OCI-LY7 (cell line): ENCODE data around the gene PLA2G10. TPM values are rescaled to one million over a fixed set of nuclear protein-coding genes. Genes with fewer than 3 reads are reported as not detected.
"Not testable (repeated sequence)": the region's sequence is repeated elsewhere in the genome, so short reads cannot be mapped to it uniquely, and the experiment has no call there.

Source experiments
- BruUV-seq: library from RNA; stranded (reverse); fragments of 400-500 nt; replicated peaks from 2 replicates; lab custom pipeline; 2021; lab: Mats Ljungman, UMichigan
- CTCF ChIA-PET: fragments of 300-600 bp; sonication (Branson Sonifier 250); formaldehyde crosslinking; loops from one replicate; lab custom pipeline; 2022; ENCODE audit warnings: antibody characterized with exemption; ENCODE audit not compliant: unreplicated experiment; lab: Charles Lee
- POLR2A ChIA-PET: fragments of 300-600 bp; sonication (Branson Sonifier 250); formaldehyde crosslinking; loops from one replicate; lab custom pipeline; 2022; ENCODE audit warnings: antibody characterized with exemption; lab: Charles Lee
- DNase-seq: peaks from one replicate; pipeline ENCODE4 v3.0.0-alpha.2; 2015; ENCODE audit warnings: low spot score
- H2AFZ ChIP-seq: fragments of 200-600 bp; sonication (generic), shearing (Covaris generic); 2 replicates; pipeline ENCODE4 v1.6.1; 2014; ENCODE audit warnings: mild to moderate bottlenecking, antibody characterized with exemption, low read length, moderate library complexity
- H3K27ac ChIP-seq: fragments of 200-600 bp; sonication (generic); 2 replicates; pipeline ENCODE4 v1.5.1; 2014; ENCODE audit warnings: mixed run types, low read depth, mild to moderate bottlenecking, moderate library complexity, low read length, inconsistent platforms; ENCODE audit not compliant: poor library complexity, severe bottlenecking
- H3K36me3 ChIP-seq: fragments of 200-600 bp; sonication (generic); 2 replicates; pipeline ENCODE4 v1.6.1; 2014; ENCODE audit warnings: mild to moderate bottlenecking, antibody characterized with exemption, low read length, moderate library complexity, mixed read lengths; ENCODE audit not compliant: insufficient read depth
- H3K4me1 ChIP-seq: fragments of 200-600 bp; sonication (generic); 2 replicates; pipeline ENCODE4 v1.5.1; 2014; ENCODE audit warnings: mild to moderate bottlenecking, low read length; ENCODE audit not compliant: insufficient read depth, poor library complexity, severe bottlenecking
- H3K4me2 ChIP-seq: fragments of 200-600 bp; sonication (generic); 2 replicates; pipeline ENCODE4 v1.6.1; 2014; ENCODE audit warnings: mild to moderate bottlenecking, low read length
- H3K4me3 ChIP-seq: fragments of 200-600 bp; sonication (generic); 2 replicates; pipeline ENCODE4 v1.5.1; 2014; ENCODE audit warnings: mild to moderate bottlenecking, low read depth, low read length; ENCODE audit not compliant: poor library complexity, severe bottlenecking
- H3K79me2 ChIP-seq: fragments of 200-600 bp; sonication (generic); 2 replicates; pipeline ENCODE4 v1.6.1; 2016; ENCODE audit warnings: low read depth, mild to moderate bottlenecking, low read length, moderate library complexity, mixed read lengths; ENCODE audit not compliant: insufficient read depth
- H3K9me2 ChIP-seq: fragments of 200-600 bp; sonication (generic); 2 replicates; pipeline ENCODE4 v1.6.1; 2016; ENCODE audit warnings: mild to moderate bottlenecking, low read length, mixed read lengths; ENCODE audit not compliant: insufficient read depth
- H3K9me3 ChIP-seq: fragments of 200-600 bp; sonication (generic); 2 replicates; pipeline ENCODE4 v1.6.1; 2014; ENCODE audit warnings: mild to moderate bottlenecking, mixed run types, low read length, mixed read lengths
- H4K20me1 ChIP-seq: fragments of 200-600 bp; sonication (generic); 2 replicates; pipeline ENCODE4 v1.6.1; 2014; ENCODE audit warnings: mild to moderate bottlenecking, antibody characterized with exemption, low read length, moderate library complexity, mixed read lengths; ENCODE audit not compliant: insufficient read depth
- CTCF ChIP-seq: fragments of 200-600 bp; sonication (generic); conservative IDR thresholded peaks from 2 replicates; pipeline ENCODE4 v1.5.1; 2014; ENCODE audit warnings: mild to moderate bottlenecking, antibody characterized with exemption, low read length, moderate library complexity, mixed read lengths
- EZH2phosphoT487 ChIP-seq: fragments of 200-600 bp; sonication (generic); IDR thresholded peaks from 2 replicates; pipeline ENCODE4 v1.6.1; 2018; ENCODE audit warnings: low read depth, borderline replicate concordance, mild to moderate bottlenecking, mixed run types, antibody characterized with exemption, low read length, moderate library complexity, mixed read lengths
- intact Hi-C: fragments of 100-400 bp; cut with micrococcal nuclease; formaldehyde crosslinking; loops from one replicate; pipeline ENCODE4 v1.10.0; 2022; ENCODE audit not compliant: unreplicated experiment
- total RNA-seq, 2 experiments: library from RNA; depleted of rRNA in 1 of 2; stranded (reverse); fragments of >200 nt in 1 of 2; shearing (Covaris generic) in 1 of 2; gene quantifications; 2 replicates each; pipeline ENCODE4 v1.2.3, GENCODE V29; 2014 to 2022

Gene PLA2G10
- total RNA-seq, 2 experiments from 2014 or later: 0.41 TPM; not detected in 1

- POLR2A ChIA-PET: interaction anchor here (0.6 to 1.3 kb wide), 3 partner anchors 29 to 323 kb away, joined by 3 to 5 read pairs (median 3); no protein-coding TSS in a partner anchor
- Histone ChIP-seq H3K36me3 (peaks cover 36% of the 10 kb centered on the region), H3K4me2 (peak within 1 kb of the TSS; percentile 79), H3K9me2 (no peaks in the 10 kb centered on the region), H3K4me1 (peaks cover 40% of the 10 kb centered on the region), H4K20me1 (peaks cover 19% of the 10 kb centered on the region), H3K79me2 (peaks cover 75% of the 10 kb centered on the region), H3K27ac (peak within 1 kb of the TSS; percentile 79), H2AFZ (peak within 1 kb of the TSS; percentile 44; the same call in 1 of the 2 replicates), H3K9me3 (no peaks in the 10 kb centered on the region), H3K4me3 (peak within 1 kb of the TSS; percentile 98)
- intact Hi-C loops: loop anchor here (1.0 to 2.0 kb wide), 2 partner anchors 27 to 332 kb away; no protein-coding TSS in a partner anchor
- DNase-seq: peak; percentile 98
- TF ChIP-seq CTCF (no peak), EZH2phosphoT487 (no peak)
- BruUV-seq: TSS peak; percentile 56
- CTCF ChIA-PET: no interaction called here
Measured at GRCh38 chr16:14632693-14633569, 61.2 kb downstream of the PLA2G10 start, which contains the start of gene BFAR. TSS of gene BFAR (plus strand) at chr16:14632951. CDS start at chr16:14644347, 11,396 bp downstream.

- intact Hi-C loops, CTCF ChIA-PET, H3K9me2 ChIP-seq, BruUV-seq, H3K9me3 ChIP-seq, DNase-seq: not testable (repeated sequence)
- peaks cover 42% of the 10 kb centered on the region for H3K4me1 ChIP-seq
- POLR2A ChIA-PET: interaction anchor here (1.0 to 3.0 kb wide), 8 partner anchors 11 to 186 kb away, joined by 3 to 16 read pairs (median 4); no protein-coding TSS in a partner anchor
- peak overlapping the region; percentile 41; the same call in 1 of the 2 replicates for H2AFZ ChIP-seq
- H3K4me2 ChIP-seq: peak overlapping the region; percentile 68
- peaks cover 68% of the 10 kb centered on the region for H3K79me2 ChIP-seq
- peaks cover 46% of the 10 kb centered on the region for H3K36me3 ChIP-seq
- peaks cover 17% of the 10 kb centered on the region for H4K20me1 ChIP-seq
- peak overlapping the region; percentile 93 for H3K4me3 ChIP-seq
- H3K27ac ChIP-seq: peak overlapping the region; percentile 83
Measured at GRCh38 chr16:14630620-14631330, 63.3 kb downstream of the PLA2G10 start.

GRCh38 chr16:14629919-14630619 is 64.0 kb downstream of the PLA2G10 start, which contains the start of gene PARN:
TSS of gene PARN (minus strand) at chr16:14630260. CDS start at chr16:14630125, 135 bp downstream.
- Histone ChIP-seq H4K20me1 (peaks cover 10% of the 10 kb centered on the region), H2AFZ (peak within 1 kb of the TSS; percentile 41; the same call in 1 of the 2 replicates), H3K9me3 (no peaks in the 10 kb centered on the region), H3K4me3 (peak within 1 kb of the TSS; percentile 93), H3K27ac (peak within 1 kb of the TSS; percentile 83), H3K4me2 (peak within 1 kb of the TSS; percentile 96), H3K4me1 (peaks cover 42% of the 10 kb centered on the region), H3K36me3 (peaks cover 46% of the 10 kb centered on the region), H3K9me2 (no peaks in the 10 kb centered on the region), H3K79me2 (peaks cover 60% of the 10 kb centered on the region)
- intact Hi-C loops: no loop called here
- ChIA-PET POLR2A (interaction anchor here (0.5 to 3.0 kb wide), 9 partner anchors 10 to 286 kb away, joined by 3 to 16 read pairs (median 4); no protein-coding TSS in a partner anchor), CTCF (no interaction called here)
- no TSS peak for BruUV-seq
- no peak for TF ChIP-seq EZH2phosphoT487
- TF ChIP-seq CTCF: no peak
- peak; percentile 99 for DNase-seq
